Activated CD8-positive, alpha-beta memory T cell treated with anti-CD3 and anti-CD28 coated beads, Interleukin-2, amount 50 U/mL, for 1 hour (primary cell): Measurements from ENCODE around the gene LAMP1.
"Not testable (repeated sequence)": the region's sequence is repeated elsewhere in the genome, so short reads cannot be mapped to it uniquely, and the experiment has no call there.

Experiments used
- DNase-seq: peaks from one replicate; pipeline ENCODE4 v3.0.0-alpha.2; 2020; ENCODE audit errors: extremely low read depth

The LAMP1 gene

DNA sequence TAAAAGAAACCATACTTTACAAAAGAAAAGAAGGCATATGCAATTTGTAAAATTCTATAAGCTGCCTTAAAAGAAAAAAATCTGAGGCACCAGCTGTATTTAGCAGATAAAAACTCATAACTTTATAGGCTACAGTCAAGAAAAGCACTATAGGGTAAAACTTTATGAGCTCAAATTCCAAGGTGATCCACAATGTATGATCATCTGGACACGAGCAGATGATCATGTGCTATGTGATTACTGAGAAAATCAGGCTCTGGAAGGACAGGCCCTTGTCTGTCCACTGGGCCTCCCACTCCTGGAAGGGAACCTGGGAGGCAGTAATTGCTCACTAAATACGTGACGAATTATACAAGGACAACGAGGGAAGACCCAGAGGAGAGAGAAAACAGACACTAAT lies 59.6 kb downstream of the LAMP1 start:
- DNase-seq = no peak

DNA sequence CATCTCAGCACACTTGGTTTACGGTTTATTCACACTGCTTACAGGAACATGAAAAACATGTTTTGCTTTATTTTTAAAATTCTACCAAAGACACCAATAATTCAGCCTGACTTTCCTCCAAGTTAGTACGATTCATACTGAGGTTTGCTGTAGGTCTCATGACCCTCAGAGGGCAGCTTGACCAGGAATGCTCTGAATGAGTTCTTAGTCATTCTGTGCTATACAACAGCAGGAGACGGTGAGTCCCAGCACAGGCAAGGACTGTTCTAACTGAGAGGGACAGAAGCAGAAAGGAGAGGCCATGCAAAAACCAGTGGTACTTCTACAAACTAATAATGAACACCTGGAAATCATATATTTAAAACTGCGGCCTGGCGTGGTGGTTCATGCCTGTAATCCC lies 60.5 kb downstream of the LAMP1 start:
- no peak for DNase-seq

DNA sequence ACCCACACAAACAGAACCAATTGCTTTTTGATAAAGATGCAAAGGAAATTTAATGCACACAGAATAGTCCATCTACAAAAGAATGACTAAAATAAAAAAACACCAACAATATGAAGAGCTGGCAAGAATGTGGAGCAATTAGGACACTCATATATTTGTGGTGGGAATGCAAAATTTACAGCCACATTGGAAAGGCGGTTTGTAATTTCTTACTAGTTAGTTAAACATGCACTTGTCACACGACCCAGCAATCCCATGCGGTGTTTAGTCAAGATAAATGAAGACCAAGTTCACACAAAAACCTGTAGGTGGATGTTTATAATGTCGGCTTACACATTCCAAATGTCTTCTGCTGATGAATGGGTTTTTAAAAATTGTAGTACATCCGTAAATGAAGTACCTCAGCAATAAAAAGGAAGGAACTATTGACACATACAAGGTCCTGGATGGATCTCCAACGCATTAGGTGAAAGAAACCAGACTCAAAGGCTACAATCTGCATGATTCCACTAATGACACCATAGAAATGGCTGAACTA lies 61.7 kb downstream of the LAMP1 start:
- no peak for DNase-seq

DNA sequence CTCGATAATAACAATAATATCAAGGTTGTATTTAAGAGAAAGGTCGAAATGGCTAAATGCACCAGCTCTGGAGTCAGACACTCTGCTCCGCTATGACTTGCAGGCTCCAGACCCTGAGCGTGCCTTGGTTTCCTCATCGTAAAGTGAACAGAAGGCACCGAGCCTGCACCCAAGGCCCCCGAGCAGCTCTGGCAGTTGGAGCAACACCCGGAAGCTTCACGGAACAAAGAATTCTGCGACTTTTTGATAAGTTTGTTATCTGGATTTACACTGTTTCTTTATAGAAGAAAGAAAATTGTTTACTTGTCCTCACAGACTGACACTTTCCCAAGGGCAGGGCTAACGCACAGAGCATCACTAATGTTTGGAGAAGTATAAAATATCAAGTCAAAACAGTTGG lies 62.5 kb downstream of the LAMP1 start:
- no peak for DNase-seq

DNA sequence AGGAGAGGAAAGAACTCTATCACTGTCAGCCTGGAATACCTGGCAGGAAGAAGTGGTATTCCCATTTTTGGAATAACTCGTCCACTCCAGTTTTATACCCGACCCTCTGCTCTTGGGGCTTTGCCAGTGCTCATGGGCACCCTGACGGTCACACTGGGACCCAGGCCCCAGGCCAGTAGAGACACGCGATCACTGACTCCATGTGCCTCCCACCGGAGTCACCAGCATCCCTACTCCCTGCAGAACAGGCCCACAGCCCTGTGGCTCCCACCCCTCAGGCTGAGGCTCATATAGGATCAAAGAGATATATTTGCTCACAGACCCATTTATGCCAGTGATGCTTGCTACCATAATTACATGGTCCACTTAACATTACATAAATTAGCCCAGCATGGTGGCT lies 63.4 kb downstream of the LAMP1 start:
- DNase-seq = no peak

DNA sequence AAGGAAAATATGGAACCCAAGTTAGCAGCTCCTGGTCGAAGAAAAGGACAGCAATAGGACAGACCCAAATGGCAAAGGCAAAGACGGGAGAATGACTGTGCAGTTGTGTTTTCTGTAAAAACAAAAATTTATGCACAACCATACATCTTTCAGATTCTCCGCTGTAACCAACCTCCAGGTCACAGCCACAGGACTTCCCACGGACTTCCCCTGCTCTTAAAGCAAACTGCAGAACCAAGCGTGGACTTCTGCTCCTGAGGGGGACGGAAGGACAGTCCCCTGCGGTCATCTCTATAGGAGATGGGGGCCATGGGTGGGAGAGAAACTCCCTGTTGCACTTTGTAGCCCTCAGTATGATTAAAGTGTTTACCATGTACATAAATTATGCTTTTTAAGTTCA lies 64.4 kb downstream of the LAMP1 start:
- DNase-seq = no peak

DNA sequence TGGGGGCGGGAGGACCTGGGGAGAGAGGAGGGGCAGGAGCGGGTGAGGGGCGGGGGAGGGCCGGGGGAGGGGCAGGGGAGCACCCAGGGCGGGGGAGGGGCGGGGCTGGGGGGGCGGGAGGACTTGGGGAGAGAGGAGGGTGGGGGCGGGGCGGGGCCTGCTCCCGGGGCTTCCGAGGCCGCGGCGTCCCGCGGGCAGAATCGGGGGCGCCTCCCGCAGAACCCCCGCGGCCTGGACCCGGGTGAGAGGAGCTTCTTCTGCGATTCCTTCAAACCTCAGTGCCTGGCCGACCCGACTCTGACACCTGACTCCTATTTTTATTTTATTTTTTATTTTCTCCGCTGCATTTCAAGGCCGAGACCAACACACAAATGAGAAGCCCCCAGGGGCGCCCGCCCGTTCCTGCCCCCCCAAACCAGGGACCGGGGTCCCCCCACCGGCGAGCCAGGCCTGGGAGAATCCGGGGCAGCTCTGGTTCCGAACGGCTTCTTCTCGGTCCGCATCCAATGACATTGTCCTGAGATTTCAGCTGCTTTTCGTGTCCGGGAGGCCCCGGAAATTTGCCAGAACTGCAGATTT lies 67.4 kb downstream of the LAMP1 start:
- DNase-seq = no peak

DNA sequence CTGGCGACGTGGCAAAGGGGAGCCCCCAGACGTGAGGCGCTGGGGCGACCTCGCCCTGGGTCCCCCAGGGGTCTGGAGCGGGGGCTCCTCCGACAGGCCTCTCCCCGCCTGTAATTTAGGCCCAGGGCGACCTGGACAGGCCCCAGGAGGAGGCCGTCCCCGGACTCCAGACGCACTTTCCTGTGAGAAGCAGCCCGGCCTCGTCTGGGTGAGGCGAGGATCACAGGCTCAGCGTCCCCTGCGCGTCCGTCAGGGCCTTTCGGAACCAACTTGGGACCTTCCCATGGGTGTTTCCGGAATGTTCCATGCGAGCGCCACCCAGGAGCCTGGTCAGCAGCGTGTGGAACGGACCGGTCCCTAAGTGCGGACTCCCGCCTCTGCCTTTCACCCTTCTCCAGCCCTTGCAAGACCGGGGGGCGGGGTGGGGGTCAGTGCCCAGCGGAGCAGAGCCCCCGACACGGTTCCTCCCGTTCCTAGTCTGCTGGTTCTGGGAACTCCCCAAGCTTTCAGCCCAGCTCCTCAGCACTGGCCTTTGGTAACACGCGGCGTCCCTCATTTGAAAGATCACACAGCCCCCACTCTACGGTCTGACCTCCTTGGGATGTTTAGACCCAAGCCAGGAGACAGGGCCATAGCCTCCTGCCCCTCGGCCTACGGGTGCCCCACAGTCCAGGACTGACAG lies 68.0 kb downstream of the LAMP1 start:
- DNase-seq = no peak

DNA sequence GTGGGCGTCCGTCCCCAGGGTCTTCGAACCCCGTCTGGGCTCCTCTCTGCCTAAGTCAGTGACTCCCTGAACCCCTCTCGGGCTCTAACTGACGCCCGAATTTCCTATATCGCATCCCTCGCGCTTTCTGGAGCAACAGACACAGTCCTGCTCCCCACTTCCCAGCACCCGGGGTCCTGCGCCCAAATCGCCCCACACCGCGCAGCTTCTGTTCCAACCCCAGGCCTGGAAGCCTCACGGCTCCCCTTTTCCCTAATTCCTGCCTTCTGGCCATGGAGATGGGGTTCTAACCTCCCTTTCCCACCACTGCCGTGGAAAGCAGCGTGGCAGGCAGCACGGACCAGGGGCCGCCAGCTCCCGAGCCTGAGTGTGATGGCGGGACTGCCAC lies 68.5 kb downstream of the LAMP1 start:
- DNase-seq = no peak

DNA sequence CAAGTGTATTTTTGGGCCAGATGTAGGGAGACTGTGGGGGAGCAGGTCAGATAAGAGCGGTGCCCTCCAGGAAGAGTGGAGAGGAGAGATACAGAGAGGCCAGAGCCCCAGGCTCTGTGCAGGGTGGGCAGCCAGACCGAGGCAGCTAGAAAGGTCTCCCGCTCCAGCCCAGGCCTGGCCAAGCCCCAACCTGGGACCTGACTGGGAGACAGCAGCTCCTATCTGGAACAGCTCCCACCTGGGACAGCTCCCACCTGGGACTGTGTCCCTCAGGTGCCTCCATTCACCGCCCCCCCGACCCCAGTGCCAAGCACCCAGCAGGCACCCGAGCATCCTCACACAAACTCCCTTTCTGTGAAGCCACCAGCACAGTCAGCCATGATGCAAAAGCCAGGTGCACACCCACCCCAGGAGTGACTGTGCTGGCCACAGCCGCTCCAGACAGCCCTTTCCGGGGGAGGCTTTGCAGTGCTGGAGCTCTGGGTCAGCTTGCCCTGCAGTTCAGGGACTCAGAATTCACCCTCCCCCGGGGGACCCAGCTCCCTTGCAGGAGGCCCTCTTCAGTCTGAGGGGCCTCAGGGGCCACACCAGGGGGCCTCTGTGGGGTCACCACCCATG lies 69.0 kb downstream of the LAMP1 start:
- DNase-seq = no peak

DNA sequence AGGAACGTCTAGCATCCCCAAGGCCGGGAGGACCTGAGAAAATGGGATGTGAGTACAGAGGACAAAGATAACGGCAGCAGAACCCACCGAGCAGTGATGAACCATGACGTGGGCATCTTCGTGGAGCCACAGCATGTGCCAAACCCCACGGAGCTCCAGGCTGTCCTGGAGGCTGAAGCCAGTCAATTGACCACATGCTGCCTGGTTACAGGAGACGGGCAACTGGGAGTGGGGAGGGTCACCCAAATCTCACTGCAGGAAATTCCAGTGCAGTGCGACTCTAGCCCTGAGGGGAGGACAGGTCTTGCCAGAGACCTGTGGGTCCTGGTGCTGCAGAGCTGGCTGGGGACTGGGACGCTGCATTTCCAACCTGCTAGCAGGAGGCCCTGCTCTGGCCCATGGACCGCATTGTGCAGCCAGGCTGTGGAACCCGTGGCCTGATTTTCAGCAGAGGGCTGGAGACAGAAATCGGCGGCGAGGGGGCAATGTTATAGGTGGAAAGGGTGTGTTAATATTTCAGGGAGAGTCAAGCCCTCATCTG lies 70.1 kb downstream of the LAMP1 start:
- no peak for DNase-seq

DNA sequence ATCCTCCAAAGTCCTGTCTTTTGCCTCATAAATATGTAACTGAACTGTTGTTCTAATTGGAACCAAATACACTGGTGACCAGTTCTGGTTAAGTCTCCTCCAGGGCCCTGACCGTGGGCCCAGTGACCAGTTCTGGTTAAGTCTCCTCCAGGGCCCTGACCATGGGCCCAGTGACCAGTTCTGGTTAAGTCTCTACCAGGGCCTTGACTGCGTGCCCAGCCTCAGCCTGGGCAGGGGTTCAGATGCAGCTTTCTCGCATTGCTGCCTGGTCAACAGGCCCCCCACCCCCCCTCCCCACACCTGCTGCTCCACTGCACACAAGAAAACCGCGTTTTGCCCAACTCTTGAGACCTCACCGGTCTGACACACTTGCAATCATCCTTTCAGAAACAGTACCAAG lies 70.7 kb downstream of the LAMP1 start:
- DNase-seq = no peak

DNA sequence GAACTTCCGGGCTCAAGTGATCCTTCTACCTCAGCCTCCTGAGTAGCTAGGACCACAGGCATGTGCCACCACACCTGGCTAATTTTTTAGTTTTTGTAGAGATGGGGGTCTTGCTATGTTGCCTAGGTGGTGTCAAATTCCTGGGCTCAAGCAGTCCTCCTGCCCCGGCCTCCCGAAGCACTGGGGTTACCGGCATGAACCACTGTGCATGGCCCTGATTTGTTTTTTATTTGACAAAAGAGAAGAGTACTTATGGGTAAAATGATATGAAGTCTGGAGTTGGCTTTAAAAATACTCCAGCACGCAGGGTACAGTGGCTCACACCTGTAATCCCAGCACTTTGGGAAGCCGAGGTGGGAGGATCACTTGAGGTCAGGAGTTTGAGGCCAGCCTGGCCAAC lies 71.3 kb downstream of the LAMP1 start:
- not testable (repeated sequence) for DNase-seq

DNA sequence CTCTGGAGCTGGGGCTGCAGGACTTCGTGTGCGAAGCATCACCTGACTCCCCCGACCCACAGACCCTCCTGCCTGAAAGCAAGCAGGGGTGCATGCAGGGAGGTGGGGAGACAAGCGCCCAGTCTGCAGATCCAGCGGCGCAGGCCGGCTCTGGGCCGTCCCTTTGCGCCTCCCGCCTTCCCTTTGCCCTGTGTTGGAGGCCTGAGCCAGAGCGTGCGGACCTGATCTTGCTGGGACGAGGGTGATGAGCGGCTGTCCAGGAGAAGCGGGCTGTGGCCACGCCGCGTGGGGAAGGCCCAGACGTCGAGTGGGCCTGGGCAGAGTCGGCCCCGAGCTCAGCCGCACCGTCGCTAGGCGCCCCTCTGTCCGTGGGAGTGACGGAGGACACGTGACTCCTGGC lies 72.2 kb downstream of the LAMP1 start:
- DNase-seq = no peak

DNA sequence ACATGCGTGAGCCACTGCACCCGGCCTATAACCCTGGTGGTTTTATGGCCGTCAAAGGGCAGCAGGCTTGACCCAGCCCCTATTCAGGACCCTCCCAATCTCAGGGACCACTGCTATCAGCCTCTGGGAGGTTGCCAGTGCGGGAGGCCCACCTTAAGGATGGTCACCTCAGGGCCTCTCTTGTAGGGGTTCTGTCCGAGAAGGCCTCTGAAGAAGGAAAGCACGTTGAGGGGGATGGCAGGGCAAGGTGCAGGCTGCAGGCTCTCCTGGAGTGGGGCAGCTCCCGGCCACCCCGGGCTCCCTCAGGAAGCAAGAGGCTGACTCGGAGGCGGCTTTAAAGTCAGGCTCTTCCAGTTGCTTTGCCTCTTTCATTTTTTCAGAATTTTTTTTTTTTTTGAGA lies 72.8 kb downstream of the LAMP1 start:
- DNase-seq = no peak

DNA sequence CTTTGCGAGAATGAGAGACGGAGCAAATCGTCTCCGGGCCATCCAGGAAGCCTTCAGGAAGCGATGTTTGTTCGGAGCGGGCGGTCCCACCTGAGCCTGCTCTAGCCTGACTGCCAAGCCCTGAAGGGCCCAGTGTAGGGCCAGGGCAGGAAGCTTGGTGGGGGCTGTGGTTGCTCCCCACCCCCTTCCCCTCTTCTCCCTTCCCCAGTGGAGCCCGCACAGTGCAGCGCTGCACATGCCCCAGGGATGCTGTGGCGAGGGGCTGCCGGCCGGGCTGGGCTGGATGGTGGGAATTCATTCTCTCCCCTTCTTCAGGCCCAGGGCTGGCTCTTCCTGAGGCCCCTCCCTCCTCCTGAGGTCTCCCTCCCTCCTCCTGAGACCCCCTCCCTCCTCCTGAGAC lies 74.0 kb downstream of the LAMP1 start:
- DNase-seq = no peak

DNA sequence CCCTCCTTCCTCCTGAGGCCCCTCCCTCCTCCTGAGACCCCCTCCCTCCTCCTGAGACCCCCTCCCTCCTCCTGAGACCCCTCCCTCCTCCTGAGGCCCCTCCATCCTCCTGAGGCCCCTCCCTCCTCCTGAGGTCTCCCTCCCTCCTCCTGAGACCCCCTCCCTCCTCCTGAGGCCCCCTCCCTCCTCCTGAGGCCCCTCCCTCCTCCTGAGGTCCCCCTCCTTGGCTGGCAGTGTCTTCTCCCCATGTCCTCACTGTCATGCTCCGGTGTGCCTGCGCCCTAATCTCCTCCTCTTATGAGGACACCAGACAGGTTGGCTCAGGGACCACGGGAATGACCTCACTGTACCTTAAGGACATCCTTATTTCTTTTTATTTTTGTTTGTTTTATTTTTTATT lies 74.7 kb downstream of the LAMP1 start:
- not testable (repeated sequence) for DNase-seq
